Cardiac muscle cell (in vitro differentiated cells and primary cell): ENCODE results near the gene JARID2. TPM values are rescaled to one million over a fixed set of nuclear protein-coding genes. Genes with fewer than 3 reads are reported as not detected.

Experiments
- DNase-seq, 2 donors: peaks; one replicate each; pipeline versions ENCODE4 v3.0.0 to v3.0.0-alpha.2; 2010 to 2017; ENCODE audit warnings: low read depth in 1 of 2, low spot score in 1 of 2
- H3K27ac ChIP-seq: fragments of 200-600 bp; sonication (generic); 2 replicates; pipeline ENCODE4 v1.5.1; 2016
- H3K27me3 ChIP-seq: fragments of 200-600 bp; sonication (generic); 2 replicates; pipeline ENCODE4 v1.6.0; 2016; ENCODE audit warnings: control low read depth
- H3K36me3 ChIP-seq: fragments of 200-600 bp; sonication (generic); 2 replicates; pipeline ENCODE4 v1.5.1; 2016; ENCODE audit warnings: control low read depth
- H3K4me1 ChIP-seq: fragments of 200-600 bp; sonication (generic); 2 replicates; pipeline ENCODE4 v1.8.1; 2017; ENCODE audit warnings: low read depth, mild to moderate bottlenecking, mixed run types
- H3K4me3 ChIP-seq: fragments of 200-600 bp; sonication (generic); 2 replicates; pipeline ENCODE4 v1.5.1; 2016; ENCODE audit warnings: mild to moderate bottlenecking
- H3K9me3 ChIP-seq: fragments of 200-600 bp; sonication (generic); 2 replicates; pipeline ENCODE4 v1.5.1; 2017; ENCODE audit warnings: low read depth, mild to moderate bottlenecking, control low read depth
- CTCF ChIP-seq: IDR thresholded peaks from 2 replicates; pipeline ENCODE4 v1.5.1; 2012; ENCODE audit warnings: low read depth, mild to moderate bottlenecking, low read length
- polyA plus RNA-seq: library from polyadenylated mRNA; unstranded; fragments of >200 nt; fragmentation: Nextera tagmentation; extraction: Ambion mirVana; gene quantifications from 2 replicates; pipeline ENCODE4 v1.2.1, GENCODE V29; 2016
- total RNA-seq: library from RNA; depleted of rRNA; stranded (reverse); fragments of >200 nt; gene quantifications from 2 replicates; pipeline ENCODE4 v1.2.3, GENCODE V29; 2016

The JARID2 gene
- total and polyA plus RNA-seq, 2 experiments from 2014 or later: 9.7 to 26.4 TPM

- TF ChIP-seq CTCF: no peak
- H3K4me3 ChIP-seq: no peak overlapping the region
- no peak for DNase-seq
- peaks cover 53% of the 10 kb centered on the region for H3K4me1 ChIP-seq
- H3K27ac ChIP-seq: no peak overlapping the region
- H3K36me3 ChIP-seq: no peaks in the 10 kb centered on the region
- H3K27me3 ChIP-seq: no peaks in the 10 kb centered on the region
- H3K9me3 ChIP-seq: no peaks in the 10 kb centered on the region
Measured at GRCh38 chr6:15385521-15385920, 139.7 kb downstream of the JARID2 start.

- H3K4me1 ChIP-seq: peaks cover 60% of the 10 kb centered on the region
- no peak for TF ChIP-seq CTCF
Measured at GRCh38 chr6:15386110-15386755, 140.4 kb downstream of the JARID2 start.

GRCh38 chr6:15386756-15387112, 140.9 kb downstream of the JARID2 start:
- Histone ChIP-seq H3K4me3 (no peak overlapping the region), H3K4me1 (peaks cover 60% of the 10 kb centered on the region), H3K27ac (no peak overlapping the region), H3K9me3 (no peaks in the 10 kb centered on the region), H3K36me3 (no peaks in the 10 kb centered on the region), H3K27me3 (no peaks in the 10 kb centered on the region)
- no peak for DNase-seq
- no peak for TF ChIP-seq CTCF

More at GRCh38 chr6:15386110-15386755, 140.4 kb downstream of the JARID2 start:
- DNase-seq: no peak
- H3K27me3 ChIP-seq: no peaks in the 10 kb centered on the region
- no peak overlapping the region for H3K4me3 ChIP-seq
- no peak overlapping the region for H3K27ac ChIP-seq
- no peaks in the 10 kb centered on the region for H3K9me3 ChIP-seq
- no peaks in the 10 kb centered on the region for H3K36me3 ChIP-seq

- no peaks in the 10 kb centered on the region for H3K9me3 ChIP-seq
- H3K27me3 ChIP-seq: no peaks in the 10 kb centered on the region
- H3K4me1 ChIP-seq: peaks cover 60% of the 10 kb centered on the region
- H3K36me3 ChIP-seq: no peaks in the 10 kb centered on the region
- no peak overlapping the region for H3K27ac ChIP-seq
- DNase-seq: peak in 1 of 2 donors; percentile 17
- no peak for TF ChIP-seq CTCF
- no peak overlapping the region for H3K4me3 ChIP-seq
Measured at GRCh38 chr6:15387118-15387517, 141.2 kb downstream of the JARID2 start.

GRCh38 chr6:15389084-15389764, 143.4 kb downstream of the JARID2 start:
- peak; percentile 30 to 54 for DNase-seq
- H3K9me3 ChIP-seq: no peaks in the 10 kb centered on the region
- peak overlapping the region; percentile 65 for H3K27ac ChIP-seq
- H3K4me1 ChIP-seq: peaks cover 60% of the 10 kb centered on the region
- H3K4me3 ChIP-seq: no peak overlapping the region
- no peaks in the 10 kb centered on the region for H3K27me3 ChIP-seq
- no peak for TF ChIP-seq CTCF
- no peaks in the 10 kb centered on the region for H3K36me3 ChIP-seq
